Chondrocyte (in vitro differentiated cells): ENCODE measurements around the gene PDZRN4. TPM values are rescaled to one million over a fixed set of nuclear protein-coding genes. Genes with fewer than 3 reads are reported as not detected.

Experiments used
- DNase-seq: peaks from one replicate; pipeline ENCODE4 v3.0.0; 2021; ENCODE audit warnings: mixed read lengths, low spot score
- H3K27ac Mint-ChIP-seq: one replicate; pipeline ENCODE4 v1.8.0; 2021; ENCODE audit warnings: mild to moderate bottlenecking, moderate library complexity, mixed read lengths; ENCODE audit not compliant: unreplicated experiment
- H3K27me3 Mint-ChIP-seq: 2 replicates; pipeline ENCODE4 v1.8.0; 2021; ENCODE audit warnings: low read depth, mixed read lengths
- H3K36me3 Mint-ChIP-seq: 2 replicates; pipeline ENCODE4 v1.8.0; 2021; ENCODE audit warnings: low read depth, mixed read lengths
- H3K4me1 Mint-ChIP-seq: 2 replicates; pipeline ENCODE4 v1.8.0; 2021; ENCODE audit warnings: low read depth, mild to moderate bottlenecking, mixed read lengths
- H3K4me3 Mint-ChIP-seq: one replicate; pipeline ENCODE4 v1.8.0; 2021; ENCODE audit warnings: mild to moderate bottlenecking, moderate library complexity, mixed read lengths; ENCODE audit not compliant: unreplicated experiment
- H3K9me3 Mint-ChIP-seq: 2 replicates; pipeline ENCODE4 v1.8.0; 2021; ENCODE audit warnings: low read depth, mixed read lengths
- total RNA-seq: library from RNA; stranded (reverse); gene quantifications from 3 replicates; pipeline ENCODE4 v1.2.1, GENCODE V29; 2021
- TF ChIP-seq, protein P1 (sequence below): fragments of 200-600 bp; sonication (generic); IDR thresholded peaks from 2 replicates; pipeline ENCODE4 v1.5.0; 2021; ENCODE audit warnings: antibody characterized with exemption, mild to moderate bottlenecking, moderate library complexity

PDZRN4 gene
- total RNA-seq, 1 donor from 2014 or later, result 0.25 TPM

DNA sequence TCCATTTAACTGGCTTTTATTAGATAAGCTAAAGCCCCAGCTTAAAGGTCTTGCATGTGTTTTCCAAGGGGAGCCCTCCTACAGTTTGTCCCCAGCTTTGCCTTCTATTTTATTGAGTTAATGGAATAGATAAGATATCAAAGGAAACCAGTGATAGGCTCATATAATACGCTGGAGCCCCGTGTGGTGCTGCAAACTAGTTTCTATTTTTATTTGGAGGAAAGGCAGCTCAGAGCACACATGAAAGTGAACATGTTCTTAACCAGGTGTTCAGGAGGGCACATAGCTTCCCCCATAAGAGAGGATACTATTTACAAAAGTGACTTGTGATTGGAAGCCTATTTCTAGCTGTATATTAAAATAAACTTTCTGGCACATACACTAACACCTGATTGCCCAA, 251.7 kb downstream of the PDZRN4 start:
- TF ChIP-seq, protein P1, sequence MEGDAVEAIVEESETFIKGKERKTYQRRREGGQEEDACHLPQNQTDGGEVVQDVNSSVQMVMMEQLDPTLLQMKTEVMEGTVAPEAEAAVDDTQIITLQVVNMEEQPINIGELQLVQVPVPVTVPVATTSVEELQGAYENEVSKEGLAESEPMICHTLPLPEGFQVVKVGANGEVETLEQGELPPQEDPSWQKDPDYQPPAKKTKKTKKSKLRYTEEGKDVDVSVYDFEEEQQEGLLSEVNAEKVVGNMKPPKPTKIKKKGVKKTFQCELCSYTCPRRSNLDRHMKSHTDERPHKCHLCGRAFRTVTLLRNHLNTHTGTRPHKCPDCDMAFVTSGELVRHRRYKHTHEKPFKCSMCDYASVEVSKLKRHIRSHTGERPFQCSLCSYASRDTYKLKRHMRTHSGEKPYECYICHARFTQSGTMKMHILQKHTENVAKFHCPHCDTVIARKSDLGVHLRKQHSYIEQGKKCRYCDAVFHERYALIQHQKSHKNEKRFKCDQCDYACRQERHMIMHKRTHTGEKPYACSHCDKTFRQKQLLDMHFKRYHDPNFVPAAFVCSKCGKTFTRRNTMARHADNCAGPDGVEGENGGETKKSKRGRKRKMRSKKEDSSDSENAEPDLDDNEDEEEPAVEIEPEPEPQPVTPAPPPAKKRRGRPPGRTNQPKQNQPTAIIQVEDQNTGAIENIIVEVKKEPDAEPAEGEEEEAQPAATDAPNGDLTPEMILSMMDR, result no peak
- Mint-ChIP-seq H3K9me3 (no peaks in the 10 kb centered on the region), H3K4me3 (no peak overlapping the region), H3K27ac (no peak overlapping the region), H3K27me3 (peaks cover 3% of the 10 kb centered on the region), H3K36me3 (no peaks in the 10 kb centered on the region), H3K4me1 (no peaks in the 10 kb centered on the region)
- DNase-seq, result no peak

DNA sequence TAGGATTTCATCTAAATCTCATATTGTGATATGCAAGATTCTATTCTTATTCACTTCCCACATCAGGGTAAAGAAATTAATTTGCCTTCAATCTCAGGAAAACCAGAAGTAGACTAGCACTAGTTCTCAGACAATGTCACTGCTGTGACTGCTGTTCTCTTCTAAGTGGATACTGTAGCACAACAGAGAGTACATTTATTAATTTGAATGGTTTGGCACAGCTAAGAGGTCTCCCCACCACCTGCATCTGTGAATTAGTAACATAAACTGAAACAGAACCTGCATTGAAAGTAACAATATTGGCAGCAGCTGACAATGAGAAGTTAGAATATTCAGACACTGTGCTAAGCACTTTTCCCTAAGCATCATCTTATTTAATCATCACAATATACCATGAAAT, 253.1 kb downstream of the PDZRN4 start:
- no peak for DNase-seq
- Mint-ChIP-seq H3K9me3 (no peaks in the 10 kb centered on the region), H3K4me3 (no peak overlapping the region), H3K27me3 (peaks cover 3% of the 10 kb centered on the region), H3K36me3 (no peaks in the 10 kb centered on the region), H3K4me1 (no peaks in the 10 kb centered on the region), H3K27ac (no peak overlapping the region)
- TF ChIP-seq, protein P1, result no peak

DNA sequence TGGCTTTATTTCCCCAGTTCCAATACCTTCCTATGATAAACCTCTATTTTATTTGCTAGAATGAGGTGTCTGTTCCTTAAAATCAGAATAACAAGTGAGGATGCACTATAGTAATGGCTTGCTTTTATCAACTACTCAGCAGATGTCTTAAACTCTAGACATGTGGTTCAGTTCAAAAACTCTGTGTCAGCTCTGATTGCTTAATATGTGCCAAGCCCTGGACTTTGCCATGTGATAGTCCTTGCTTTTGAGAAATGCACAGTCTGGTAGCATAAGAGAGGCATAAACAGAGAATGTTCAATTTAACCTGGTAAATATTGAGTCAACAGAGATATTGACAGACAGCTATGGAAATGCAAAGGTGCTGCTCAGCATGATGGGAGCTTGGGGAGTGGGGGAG, 254.8 kb downstream of the PDZRN4 start:
- Mint-ChIP-seq H3K27ac (no peak overlapping the region), H3K4me1 (no peaks in the 10 kb centered on the region), H3K4me3 (no peak overlapping the region), H3K27me3 (no peaks in the 10 kb centered on the region), H3K9me3 (no peaks in the 10 kb centered on the region), H3K36me3 (no peaks in the 10 kb centered on the region)
- TF ChIP-seq, protein P1, result no peak
- no peak for DNase-seq

DNA sequence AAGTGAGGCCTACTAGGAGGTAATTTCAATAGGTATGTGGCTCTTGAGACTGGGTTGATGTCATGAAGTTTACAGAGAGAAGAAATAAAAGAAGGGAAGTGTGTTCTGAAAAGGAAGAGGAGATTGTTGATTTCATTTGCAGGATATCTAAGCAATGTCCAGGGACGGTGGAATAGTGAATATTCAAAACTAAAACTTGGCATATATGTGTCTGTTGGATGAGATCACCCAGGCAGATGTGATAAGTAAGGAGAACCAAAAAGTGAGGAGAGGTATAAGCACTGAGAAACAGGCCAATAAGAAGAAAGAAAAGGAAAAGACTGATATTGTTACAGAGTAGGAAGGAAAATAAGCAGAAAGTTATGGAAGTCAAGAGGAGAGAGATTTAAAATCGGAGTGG, 255.6 kb downstream of the PDZRN4 start:
- TF ChIP-seq, protein P1, result no peak
- Mint-ChIP-seq H3K36me3 (no peaks in the 10 kb centered on the region), H3K9me3 (no peaks in the 10 kb centered on the region), H3K4me3 (no peak overlapping the region), H3K4me1 (no peaks in the 10 kb centered on the region), H3K27ac (no peak overlapping the region), H3K27me3 (no peaks in the 10 kb centered on the region)
- DNase-seq, result no peak

DNA sequence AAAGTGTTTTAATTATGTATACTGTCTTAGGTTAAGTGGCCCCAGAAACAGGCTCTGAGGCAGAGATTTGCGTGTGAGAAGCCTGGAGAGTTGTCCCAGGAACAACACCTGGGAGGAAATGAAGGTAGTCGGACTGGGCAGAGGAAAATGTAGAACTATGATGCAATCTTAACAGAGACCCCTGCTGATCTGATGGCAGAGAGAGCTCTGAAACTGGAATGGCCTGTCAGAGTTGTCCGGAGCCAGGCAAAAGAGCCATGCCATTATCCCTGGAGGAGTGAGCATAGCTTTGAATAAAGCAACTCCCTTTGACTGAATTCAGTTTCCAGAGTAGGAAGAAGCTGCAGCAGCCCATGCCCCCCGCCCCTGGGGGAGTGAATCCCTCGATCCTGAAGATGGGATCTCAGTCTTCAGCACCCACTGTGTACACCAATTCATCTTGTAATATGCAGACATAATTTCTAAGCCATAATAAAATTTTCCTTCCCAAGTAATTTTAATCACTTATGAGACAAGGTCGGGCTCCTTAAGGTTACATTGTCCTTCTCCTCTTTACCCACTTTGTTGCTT, 264.8 kb downstream of the PDZRN4 start:
- H3K36me3 Mint-ChIP-seq, result no peaks in the 10 kb centered on the region
- TF ChIP-seq, protein P1, result no peak
- no peak for DNase-seq
- no peaks in the 10 kb centered on the region for H3K9me3 Mint-ChIP-seq
- no peak overlapping the region for H3K4me3 Mint-ChIP-seq
- peaks cover 6% of the 10 kb centered on the region for H3K27me3 Mint-ChIP-seq
- H3K4me1 Mint-ChIP-seq, result no peaks in the 10 kb centered on the region
- H3K27ac Mint-ChIP-seq, result peak overlapping the region; percentile 19
